DMS53 (cell line): ENCODE measurements around the gene CDY1B.
"Not testable (repeated sequence)": the region's sequence is repeated elsewhere in the genome, so short reads cannot be mapped to it uniquely, and the experiment has no call there.

Experiments used
- DNase-seq: peaks from one replicate; lab custom pipeline; 2025; lab: John Stamatoyannopoulos, UW

The CDY1B gene

GRCh38 chrY:24047919-24048318 is at the start of gene CDY1B:
CDY1B (minus strand) TSS chrY:24048019; CDS start chrY:24047688, 331 bp downstream.
- not testable (repeated sequence) for DNase-seq

- not testable (repeated sequence) for DNase-seq
Measured at GRCh38 chrY:24049525-24049924, 1.7 kb upstream of the CDY1B start.

GRCh38 chrY:24043209-24043608 is 4.6 kb downstream of the CDY1B start:
- DNase-seq: not testable (repeated sequence)

GRCh38 chrY:24039008-24039718 is 8.7 kb downstream of the CDY1B start:
- DNase-seq: not testable (repeated sequence)

GRCh38 chrY:24026212-24027103 is 21.4 kb downstream of the CDY1B start:
- DNase-seq: not testable (repeated sequence)
